ENCODE results near the gene PMPCB.
A peak's percentile ranks its signal among the peaks of the same experiment; 100 is the strongest.

PMPCB gene

DNA sequence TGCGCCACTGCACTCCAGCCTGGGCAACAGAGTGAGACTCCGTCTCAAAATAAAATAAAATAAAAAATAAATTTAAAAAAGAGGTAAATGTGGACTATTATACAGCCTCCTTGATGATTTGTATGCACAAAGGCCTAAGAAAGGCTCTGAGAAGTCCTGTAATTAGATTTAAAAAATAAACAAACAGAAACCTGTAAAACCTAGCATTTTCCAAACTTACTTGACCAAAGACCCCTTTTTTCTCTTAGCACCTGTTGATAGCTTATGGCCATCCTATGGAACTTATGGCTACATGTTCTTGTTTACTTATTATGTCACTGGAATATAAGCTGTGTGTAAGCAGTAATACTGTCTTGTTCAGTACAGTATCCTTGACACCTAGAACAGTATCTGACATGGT, 41.6 kb downstream of the PMPCB start:
- no peak for DNase-seq

- DNase-seq: no peak
Measured at GRCh38 chr7:103341466-103341865, 44.2 kb downstream of the PMPCB start.

- no peak for DNase-seq
Measured at GRCh38 chr7:103343332-103343731, 46.1 kb downstream of the PMPCB start.

GRCh38 chr7:103343758-103344452, 46.7 kb downstream of the PMPCB start:
- no peak for DNase-seq

- peak; percentile 93 to 94 for DNase-seq
Measured at GRCh38 chr7:103344453-103345149, 47.4 kb downstream of the PMPCB start, which contains the start of gene DNAJC2. Gene DNAJC2 (minus strand): TSS chr7:103344767. CDS start chr7:103344622, 145 bp downstream.

DNA sequence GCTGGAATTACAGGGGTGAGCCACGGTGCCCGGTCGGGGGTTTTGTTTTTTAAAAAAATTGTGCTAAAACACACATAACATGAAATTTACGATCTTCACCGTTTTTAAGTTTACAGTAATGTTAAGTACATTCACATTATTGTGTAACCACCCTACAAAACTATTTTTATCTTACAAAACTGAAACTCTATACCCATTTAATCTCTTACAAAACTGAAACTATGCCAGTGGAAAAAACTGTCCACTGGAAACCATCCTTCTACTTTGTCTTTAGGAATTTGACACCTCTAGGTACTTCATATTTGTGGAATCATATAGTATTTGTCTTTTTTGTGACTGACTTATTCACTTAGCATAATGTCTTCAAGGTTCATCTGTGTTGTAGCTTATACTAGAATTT, 49.2 kb downstream of the PMPCB start:
- no peak for DNase-seq

- DNase-seq: peak; percentile 90
Measured at GRCh38 chr7:103347507-103348267, 50.5 kb downstream of the PMPCB start, which contains the start of gene PSMC2. Gene PSMC2 (plus strand): TSS chr7:103347643. CDS start chr7:103347712, 69 bp downstream.

- DNase-seq: no peak
Measured at GRCh38 chr7:103348452-103348851, 51.2 kb downstream of the PMPCB start.

- DNase-seq: no peak
Measured at GRCh38 chr7:103348959-103349358, 51.7 kb downstream of the PMPCB start.

GRCh38 chr7:103349805-103350204, 52.6 kb downstream of the PMPCB start:
- DNase-seq: no peak

Data from NCI-H1930 (cell line).